HUDEP-2 (cell line): ENCODE results near the gene COLEC11.
"Not testable (repeated sequence)": the region's sequence is repeated elsewhere in the genome, so short reads cannot be mapped to it uniquely, and the experiment has no call there.

ENCODE experiments used
- DNase-seq, 76 experiments: peaks; one replicate each; lab custom pipeline; 2025; ENCODE audit not compliant: unreplicated experiment in 76 of 76; lab: John Stamatoyannopoulos, UW

COLEC11 gene

GRCh38 chr2:3594493-3595281 lies at the start of gene COLEC11:
Gene COLEC11, plus strand, starts transcription at chr2:3595112. Its CDS starts 9,229 bp downstream, at chr2:3604341.
- no peak for DNase-seq

GRCh38 chr2:3545788-3546478 lies 49.0 kb upstream of the COLEC11 start:
- no peak for DNase-seq

GRCh38 chr2:3547915-3548314 lies 47.0 kb upstream of the COLEC11 start:
- DNase-seq, result no peak

GRCh38 chr2:3553946-3554345 lies 41.0 kb upstream of the COLEC11 start:
- no peak for DNase-seq

GRCh38 chr2:3557639-3558204 lies 37.2 kb upstream of the COLEC11 start:
- peak in 1 of 76 experiments; percentile 8 for DNase-seq

- DNase-seq, result peak in 75 of 76 experiments; percentile 44 to 98 (median 95)
Observed at GRCh38 chr2:3558205-3559014, 36.5 kb upstream of the COLEC11 start, which contains the start of gene RNASEH1. Gene RNASEH1, minus strand, starts transcription at chr2:3558333. Its CDS starts 73 bp downstream, at chr2:3558260.

GRCh38 chr2:3563521-3563976 lies 31.4 kb upstream of the COLEC11 start:
- peak in 36 of 76 experiments; percentile 1 to 62 (median 18) for DNase-seq

GRCh38 chr2:3565117-3565516 lies 29.8 kb upstream of the COLEC11 start:
- no peak for DNase-seq

GRCh38 chr2:3566806-3567205 lies 28.1 kb upstream of the COLEC11 start:
- no peak for DNase-seq

- DNase-seq, result not testable (repeated sequence)
Observed at GRCh38 chr2:3569656-3570055, 25.3 kb upstream of the COLEC11 start.

GRCh38 chr2:3571284-3571683 lies 23.6 kb upstream of the COLEC11 start:
- no peak for DNase-seq

- no peak for DNase-seq
Observed at GRCh38 chr2:3572620-3573019, 22.3 kb upstream of the COLEC11 start.

- DNase-seq, result no peak
Observed at GRCh38 chr2:3574155-3574554, 20.8 kb upstream of the COLEC11 start.

- DNase-seq, result peak in 9 of 76 experiments; percentile 8 to 45 (median 17)
Observed at GRCh38 chr2:3575534-3576262, 19.2 kb upstream of the COLEC11 start.

GRCh38 chr2:3576263-3576630 lies 18.7 kb upstream of the COLEC11 start:
- not testable (repeated sequence) for DNase-seq

- DNase-seq, result no peak
Observed at GRCh38 chr2:3578987-3579386, 15.9 kb upstream of the COLEC11 start.

GRCh38 chr2:3580449-3580848 lies 14.5 kb upstream of the COLEC11 start:
- no peak for DNase-seq

GRCh38 chr2:3581367-3582262 lies 13.3 kb upstream of the COLEC11 start:
- no peak for DNase-seq

- no peak for DNase-seq
Observed at GRCh38 chr2:3584076-3584475, 10.8 kb upstream of the COLEC11 start.
